Muscle of leg (tissue), 11 donors: ENCODE results near the gene ASGR2. TPM values are rescaled to one million over a fixed set of nuclear protein-coding genes. Genes with fewer than 3 reads are reported as not detected.
A peak's percentile ranks its signal among the peaks of the same experiment; 100 is the strongest.
"Not testable (repeated sequence)": the region's sequence is repeated elsewhere in the genome, so short reads cannot be mapped to it uniquely, and the experiment has no call there.

Experiments
- DNase-seq: peaks from one replicate; pipeline ENCODE4 v3.0.0; 2013
- H3K27ac ChIP-seq: one replicate; pipeline ENCODE4 v1.5.1; 2013; ENCODE audit warnings: mild to moderate bottlenecking, low read length, control low read depth
- H3K27me3 ChIP-seq: one replicate; pipeline ENCODE4 v1.6.1; 2013; ENCODE audit warnings: low read length; ENCODE audit not compliant: control insufficient read depth, insufficient read depth
- H3K36me3 ChIP-seq: one replicate; pipeline ENCODE4 v1.6.1; 2013; ENCODE audit warnings: low read length; ENCODE audit not compliant: control insufficient read depth, insufficient read depth
- H3K4me1 ChIP-seq: one replicate; pipeline ENCODE4 v1.6.1; 2013; ENCODE audit warnings: low read length; ENCODE audit not compliant: control insufficient read depth, insufficient read depth
- H3K4me3 ChIP-seq: one replicate; pipeline ENCODE4 v1.5.1; 2013; ENCODE audit warnings: low read length, control low read depth
- H3K9me3 ChIP-seq: replicated peaks from 2 replicates; pipeline ENCODE4 v1.6.1; 2013; ENCODE audit warnings: low read depth, low read length; ENCODE audit not compliant: control insufficient read depth
- WGBS: methylation state at CpG from one replicate; pipeline ENCODE4 v1.1.5; 2013; ENCODE audit warnings: missing lambda C conversion rate; ENCODE audit not compliant: insufficient coverage; 5-methylcytosine and 5-hydroxymethylcytosine counted together
- polyA plus RNA-seq, 8 donors: library from polyadenylated mRNA; unstranded; fragments of 120-200 nt; gene quantifications; one replicate each; pipeline versions ENCODE4 v1.2.1 to v1.2.3, GENCODE V29; 2013; ENCODE audit warnings: inconsistent platforms in 1 of 8, low replicate concordance in 1 of 8; ENCODE audit not compliant: insufficient read length in 8 of 8, insufficient read depth in 1 of 8
- total RNA-seq: library from RNA; stranded (reverse); fragments of 120-200 nt; gene quantifications from one replicate; pipeline ENCODE4 v1.2.4, GENCODE V29; 2013

The ASGR2 gene
- total and polyA plus RNA-seq, 9 donors, result 0.04 to 1.1 (median 0.43) TPM

GRCh38 chr17:7126386-7126785 lies 11.8 kb upstream of the ASGR2 start:
- H3K9me3 ChIP-seq, H3K4me3 ChIP-seq, DNase-seq, H3K4me1 ChIP-seq, H3K27me3 ChIP-seq, H3K36me3 ChIP-seq, H3K27ac ChIP-seq: not testable (repeated sequence)
- 70% methylated on average over 6 of the region's 12 CpGs for WGBS

- Histone ChIP-seq H3K4me3 (no peak overlapping the region), H3K9me3 (no peaks in the 10 kb centered on the region), H3K36me3 (no peaks in the 10 kb centered on the region), H3K27me3 (peaks cover 4% of the 10 kb centered on the region), H3K4me1 (no peaks in the 10 kb centered on the region), H3K27ac (no peak overlapping the region)
- 69% methylated on average over 2 of the region's 5 CpGs for WGBS
- no peak for DNase-seq
These were observed 10.3 kb upstream of the ASGR2 start for GRCh38 chr17:7124923-7125322.

- DNase-seq, result no peak
- peaks cover 3% of the 10 kb centered on the region for H3K27me3 ChIP-seq
- H3K9me3 ChIP-seq, result no peaks in the 10 kb centered on the region
- no peaks in the 10 kb centered on the region for H3K36me3 ChIP-seq
- H3K4me1 ChIP-seq, result no peaks in the 10 kb centered on the region
- no peak overlapping the region for H3K27ac ChIP-seq
- H3K4me3 ChIP-seq, result no peak overlapping the region
- 89% methylated on average over 3 of the region's 4 CpGs for WGBS
These were observed 9.2 kb upstream of the ASGR2 start for GRCh38 chr17:7123844-7124243.

GRCh38 chr17:7122381-7122780 lies 7.8 kb upstream of the ASGR2 start:
- WGBS, result no CpG with 5 or more reads among the region's 4 CpGs
- H3K4me1 ChIP-seq, result no peaks in the 10 kb centered on the region

GRCh38 chr17:7120635-7121034 lies 6.0 kb upstream of the ASGR2 start:
- H3K36me3 ChIP-seq, H3K27me3 ChIP-seq, DNase-seq, H3K4me3 ChIP-seq, H3K4me1 ChIP-seq, H3K27ac ChIP-seq, H3K9me3 ChIP-seq: not testable (repeated sequence)
- 81% methylated on average over 10 of the region's 12 CpGs for WGBS

More at GRCh38 chr17:7122381-7122780, 7.8 kb upstream of the ASGR2 start:
- peak; percentile 11 for DNase-seq
- no peak overlapping the region for H3K4me3 ChIP-seq
- no peaks in the 10 kb centered on the region for H3K36me3 ChIP-seq
- H3K9me3 ChIP-seq, result no peaks in the 10 kb centered on the region
- H3K27ac ChIP-seq, result no peak overlapping the region
- peaks cover 3% of the 10 kb centered on the region for H3K27me3 ChIP-seq

- Histone ChIP-seq H3K27me3 (peaks cover 3% of the 10 kb centered on the region), H3K27ac (no peak overlapping the region), H3K9me3 (no peaks in the 10 kb centered on the region), H3K4me1 (no peaks in the 10 kb centered on the region), H3K4me3 (no peak overlapping the region), H3K36me3 (no peaks in the 10 kb centered on the region)
- WGBS, result 67% methylated on average over 1 of the region's 2 CpGs
- no peak for DNase-seq
These were observed 5.5 kb upstream of the ASGR2 start for GRCh38 chr17:7120123-7120522.

GRCh38 chr17:7119314-7119713 lies 4.7 kb upstream of the ASGR2 start:
- Histone ChIP-seq H3K9me3 (no peaks in the 10 kb centered on the region), H3K4me3 (no peak overlapping the region), H3K27ac (no peak overlapping the region), H3K4me1 (peaks cover 2% of the 10 kb centered on the region), H3K36me3 (no peaks in the 10 kb centered on the region), H3K27me3 (peaks cover 3% of the 10 kb centered on the region)
- DNase-seq, result no peak
- 60% methylated on average over 10 of the region's 11 CpGs for WGBS

GRCh38 chr17:7114875-7115614 lies 423 bp upstream of the ASGR2 start:
- peaks cover 3% of the 10 kb centered on the region for H3K27me3 ChIP-seq
- no peak overlapping the region for H3K27ac ChIP-seq
- no peaks in the 10 kb centered on the region for H3K9me3 ChIP-seq
- H3K4me3 ChIP-seq, result no peak overlapping the region
- no peaks in the 10 kb centered on the region for H3K36me3 ChIP-seq
- DNase-seq, result peak; percentile 16
- 46% methylated on average over 9 of the region's 19 CpGs for WGBS
- H3K4me1 ChIP-seq, result peaks cover 2% of the 10 kb centered on the region

GRCh38 chr17:7113273-7114071 lies 1.1 kb downstream of the ASGR2 start:
- 80% methylated on average over 6 of the region's 15 CpGs for WGBS
- H3K9me3 ChIP-seq, result no peaks in the 10 kb centered on the region
- H3K36me3 ChIP-seq, result no peaks in the 10 kb centered on the region
- DNase-seq, result no peak
- H3K4me3 ChIP-seq, result no peak overlapping the region
- H3K27ac ChIP-seq, result no peak overlapping the region
- H3K27me3 ChIP-seq, result no peaks in the 10 kb centered on the region
- peaks cover 2% of the 10 kb centered on the region for H3K4me1 ChIP-seq

GRCh38 chr17:7112510-7113108 lies 2.0 kb downstream of the ASGR2 start:
- H3K9me3 ChIP-seq, result no peaks in the 10 kb centered on the region
- no peaks in the 10 kb centered on the region for H3K27me3 ChIP-seq
- no peak overlapping the region for H3K4me3 ChIP-seq
- no peaks in the 10 kb centered on the region for H3K36me3 ChIP-seq
- H3K4me1 ChIP-seq, result peaks cover 2% of the 10 kb centered on the region
- no peak overlapping the region for H3K27ac ChIP-seq
- WGBS, result 62% methylated on average over 4 of the region's 10 CpGs
- DNase-seq, result no peak
